BE2C (cell line): ENCODE measurements around the gene PTPA.

Experiments used
- DNase-seq: peaks from one replicate; pipeline ENCODE4 v3.0.0-alpha.2; 2020
- H3K27me3 ChIP-seq: fragments of 250-450 bp; sonication (Bioruptor Pico); 2 replicates; pipeline ENCODE4 v1.5.1; 2020; ENCODE audit warnings: mild to moderate bottlenecking
- H3K36me3 ChIP-seq: fragments of 250-450 bp; sonication (Bioruptor Pico); 2 replicates; pipeline ENCODE4 v1.5.1; 2020; ENCODE audit warnings: mild to moderate bottlenecking
- H3K4me1 ChIP-seq: fragments of 250-450 bp; sonication (Bioruptor Pico); 2 replicates; pipeline ENCODE4 v1.5.1; 2020
- H3K4me3 ChIP-seq: 2 replicates; pipeline ENCODE4 v1.5.1; 2011; ENCODE audit warnings: low read depth, low read length
- H3K9me3 ChIP-seq: fragments of 250-450 bp; sonication (Bioruptor Pico); 2 replicates; pipeline ENCODE4 v1.5.1; 2020
- TF ChIP-seq, protein P1 (sequence below): IDR thresholded peaks from 2 replicates; pipeline ENCODE4 v1.5.1; 2012; ENCODE audit warnings: mild to moderate bottlenecking, low read depth, low read length

The PTPA gene

DNA sequence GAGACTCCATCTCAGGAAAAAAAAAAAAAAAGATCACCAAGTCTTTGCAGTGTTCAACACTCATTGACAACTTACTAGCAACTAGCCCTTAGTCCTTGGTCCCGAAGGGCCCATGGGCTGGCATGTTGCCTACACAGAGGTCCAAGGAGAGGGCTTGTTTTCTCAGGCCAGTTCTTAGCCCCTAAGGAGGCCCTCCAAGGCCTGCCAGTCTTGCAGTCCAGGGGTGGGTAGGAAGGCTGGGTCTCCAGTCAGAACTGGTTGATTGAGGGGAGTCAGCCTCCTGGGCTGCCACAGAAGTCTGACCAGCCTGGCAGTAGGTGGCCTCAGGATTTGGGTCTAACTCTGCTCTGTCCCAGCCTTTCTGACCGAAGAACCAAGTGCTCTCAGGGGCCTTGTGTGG, 34.1 kb downstream of the PTPA start:
- DNase-seq: no peak
- TF ChIP-seq, protein P1, sequence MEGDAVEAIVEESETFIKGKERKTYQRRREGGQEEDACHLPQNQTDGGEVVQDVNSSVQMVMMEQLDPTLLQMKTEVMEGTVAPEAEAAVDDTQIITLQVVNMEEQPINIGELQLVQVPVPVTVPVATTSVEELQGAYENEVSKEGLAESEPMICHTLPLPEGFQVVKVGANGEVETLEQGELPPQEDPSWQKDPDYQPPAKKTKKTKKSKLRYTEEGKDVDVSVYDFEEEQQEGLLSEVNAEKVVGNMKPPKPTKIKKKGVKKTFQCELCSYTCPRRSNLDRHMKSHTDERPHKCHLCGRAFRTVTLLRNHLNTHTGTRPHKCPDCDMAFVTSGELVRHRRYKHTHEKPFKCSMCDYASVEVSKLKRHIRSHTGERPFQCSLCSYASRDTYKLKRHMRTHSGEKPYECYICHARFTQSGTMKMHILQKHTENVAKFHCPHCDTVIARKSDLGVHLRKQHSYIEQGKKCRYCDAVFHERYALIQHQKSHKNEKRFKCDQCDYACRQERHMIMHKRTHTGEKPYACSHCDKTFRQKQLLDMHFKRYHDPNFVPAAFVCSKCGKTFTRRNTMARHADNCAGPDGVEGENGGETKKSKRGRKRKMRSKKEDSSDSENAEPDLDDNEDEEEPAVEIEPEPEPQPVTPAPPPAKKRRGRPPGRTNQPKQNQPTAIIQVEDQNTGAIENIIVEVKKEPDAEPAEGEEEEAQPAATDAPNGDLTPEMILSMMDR: no peak
- peaks cover 34% of the 10 kb centered on the region for H3K36me3 ChIP-seq
- H3K9me3 ChIP-seq: no peaks in the 10 kb centered on the region
- peaks cover 24% of the 10 kb centered on the region for H3K4me1 ChIP-seq
- H3K4me3 ChIP-seq: no peak overlapping the region
- H3K27me3 ChIP-seq: no peaks in the 10 kb centered on the region

DNA sequence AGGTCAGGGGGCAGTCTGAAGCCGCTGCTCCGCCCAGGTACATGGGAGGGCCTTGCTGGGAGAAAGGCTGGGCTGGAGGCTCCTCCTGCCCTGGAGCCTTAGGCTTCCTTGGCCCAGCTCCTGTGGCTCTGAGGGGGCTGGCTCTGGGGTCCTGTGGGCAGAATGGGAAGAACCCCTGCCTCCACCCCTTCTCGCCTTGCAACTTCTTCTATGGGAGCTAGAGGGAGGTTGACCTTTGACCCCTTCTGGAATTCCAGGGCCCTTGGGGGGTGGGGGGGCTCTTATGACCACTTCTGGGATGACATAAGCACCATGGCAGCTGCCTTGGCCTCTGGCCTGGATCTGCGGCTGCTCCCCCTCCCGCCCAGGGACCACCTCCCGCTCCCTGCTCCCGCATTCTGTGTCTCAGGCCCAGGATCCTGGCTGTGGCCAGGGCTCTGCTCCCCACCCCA, 34.7 kb downstream of the PTPA start:
- peaks cover 20% of the 10 kb centered on the region for H3K4me1 ChIP-seq
- no peaks in the 10 kb centered on the region for H3K27me3 ChIP-seq
- TF ChIP-seq, protein P1: no peak
- peaks cover 34% of the 10 kb centered on the region for H3K36me3 ChIP-seq
- H3K9me3 ChIP-seq: no peaks in the 10 kb centered on the region
- DNase-seq: no peak
- H3K4me3 ChIP-seq: no peak overlapping the region

DNA sequence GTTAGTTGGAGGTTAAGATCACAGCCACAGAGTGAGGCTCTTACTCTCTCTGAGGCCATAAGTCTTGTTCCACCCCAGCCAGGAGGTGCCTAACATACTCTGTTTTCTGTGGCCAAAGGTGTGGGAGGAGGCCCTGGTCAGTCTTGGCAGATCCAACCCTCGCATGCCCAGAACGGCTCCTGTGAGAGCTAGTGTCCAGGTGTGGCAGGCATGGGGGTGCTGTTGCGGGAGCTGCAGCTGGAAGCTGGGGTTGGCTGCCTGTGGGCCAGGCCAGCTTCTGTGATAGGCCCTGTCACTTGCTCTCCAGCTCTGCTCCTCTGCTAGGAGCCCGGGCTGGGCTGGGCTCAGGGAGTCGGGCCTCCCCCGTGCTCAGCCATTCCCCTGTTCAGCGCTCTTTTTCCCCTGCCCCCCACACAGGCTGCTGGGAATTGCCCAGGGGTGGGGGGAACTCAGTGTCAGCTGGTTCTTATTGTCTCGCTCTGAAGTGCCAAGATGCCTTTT, 35.3 kb downstream of the PTPA start:
- TF ChIP-seq, protein P1: no peak
- H3K9me3 ChIP-seq: no peaks in the 10 kb centered on the region
- DNase-seq: no peak
- peaks cover 38% of the 10 kb centered on the region for H3K36me3 ChIP-seq
- peaks cover 14% of the 10 kb centered on the region for H3K4me1 ChIP-seq
- no peak overlapping the region for H3K4me3 ChIP-seq
- no peaks in the 10 kb centered on the region for H3K27me3 ChIP-seq

DNA sequence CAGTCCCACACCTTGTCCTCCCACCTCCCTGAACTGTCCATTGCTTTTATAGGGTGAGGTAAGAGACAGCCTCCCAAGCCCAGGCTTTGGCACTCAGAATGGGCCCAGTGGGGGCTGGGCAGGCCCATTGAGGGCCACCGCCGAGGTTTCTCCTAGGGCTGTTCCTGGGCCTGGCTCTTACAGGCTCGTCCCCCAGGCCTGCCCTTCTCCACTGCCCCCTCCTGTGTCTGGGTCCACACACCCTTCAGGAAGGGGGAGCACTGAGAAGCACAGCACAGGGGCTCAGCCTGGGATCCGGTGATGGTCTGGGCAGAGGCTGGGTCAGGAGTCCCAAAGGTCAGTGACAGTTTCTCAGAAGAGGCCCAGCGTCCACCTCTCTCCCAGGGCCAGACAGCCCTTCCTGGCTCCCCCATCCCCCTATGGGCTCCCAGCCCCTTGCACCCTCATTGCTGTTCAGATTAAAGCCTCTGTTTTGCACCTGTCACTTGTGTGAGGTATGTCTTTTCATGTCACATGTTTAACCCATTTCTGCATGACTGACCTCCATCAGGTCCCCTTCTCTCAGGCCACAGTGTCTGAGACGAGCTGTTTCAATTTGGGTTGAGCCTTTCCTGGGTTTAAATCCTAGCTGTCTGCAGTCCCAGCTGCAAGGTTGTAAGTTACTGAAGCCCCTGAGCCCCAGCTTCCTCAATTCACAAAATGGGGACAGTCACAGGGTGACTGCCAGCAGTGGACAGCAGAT, 37.4 kb downstream of the PTPA start:
- H3K36me3 ChIP-seq: peaks cover 23% of the 10 kb centered on the region
- DNase-seq: no peak
- TF ChIP-seq, protein P1: no peak
- H3K4me1 ChIP-seq: no peaks in the 10 kb centered on the region
- H3K4me3 ChIP-seq: no peak overlapping the region
- H3K9me3 ChIP-seq: no peaks in the 10 kb centered on the region
- H3K27me3 ChIP-seq: no peaks in the 10 kb centered on the region

DNA sequence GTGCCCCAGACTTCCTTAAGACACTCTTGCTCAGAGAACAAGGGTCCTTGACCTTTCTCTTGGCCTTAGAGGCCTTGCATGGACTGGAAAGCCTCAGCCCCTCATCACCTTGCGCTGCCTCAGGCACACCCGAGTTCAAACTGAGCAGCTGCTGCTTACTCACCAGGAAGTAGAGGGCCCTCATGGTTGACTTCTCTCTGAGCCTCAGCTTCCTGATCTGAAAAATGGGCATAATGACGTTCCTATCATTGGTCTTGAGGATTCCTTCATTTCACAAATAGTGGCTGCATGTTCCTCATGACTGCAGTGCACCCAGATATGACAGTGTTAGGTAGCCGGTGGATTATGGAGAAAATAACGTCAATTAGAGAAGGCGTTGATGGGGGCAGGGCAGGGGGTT, 38.2 kb downstream of the PTPA start:
- no peak for DNase-seq
- TF ChIP-seq, protein P1: no peak
- H3K9me3 ChIP-seq: no peaks in the 10 kb centered on the region
- no peaks in the 10 kb centered on the region for H3K4me1 ChIP-seq
- no peaks in the 10 kb centered on the region for H3K27me3 ChIP-seq
- H3K4me3 ChIP-seq: no peak overlapping the region
- H3K36me3 ChIP-seq: peaks cover 15% of the 10 kb centered on the region

DNA sequence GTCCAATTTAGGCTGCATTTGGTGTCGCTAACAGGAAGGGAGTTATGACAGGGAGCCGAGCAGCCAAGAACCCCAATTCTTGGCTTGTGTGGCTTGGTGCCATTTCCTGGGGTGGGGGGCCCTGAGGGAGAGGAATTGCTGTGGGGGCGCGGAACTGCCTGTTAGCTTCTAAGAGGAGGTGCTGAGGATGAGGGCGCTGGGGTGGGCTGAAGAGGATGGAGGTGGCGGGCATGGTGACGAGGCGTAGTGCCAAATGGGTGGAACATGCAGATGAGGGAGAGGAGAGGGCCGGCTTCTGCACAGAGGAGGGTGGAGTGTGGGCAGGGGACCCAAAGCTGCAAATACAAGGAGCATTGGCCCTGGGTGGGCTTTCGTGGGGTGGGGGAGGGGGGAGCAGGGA, 38.9 kb downstream of the PTPA start:
- H3K36me3 ChIP-seq: peaks cover 13% of the 10 kb centered on the region
- TF ChIP-seq, protein P1: no peak
- H3K4me3 ChIP-seq: no peak overlapping the region
- H3K9me3 ChIP-seq: no peaks in the 10 kb centered on the region
- no peak for DNase-seq
- no peaks in the 10 kb centered on the region for H3K4me1 ChIP-seq
- no peaks in the 10 kb centered on the region for H3K27me3 ChIP-seq
